NCI-H2107 treated with DMSO at 0.1 percent for 48 hours (cell line): ENCODE results near the gene IGFLR1.

Experiments
- DNase-seq: peaks from one replicate; lab custom pipeline; 2025; ENCODE audit not compliant: unreplicated experiment; lab: John Stamatoyannopoulos, UW

IGFLR1 gene

GRCh38 chr19:35755550-35756376, 13.5 kb upstream of the IGFLR1 start:
- no peak for DNase-seq

DNA sequence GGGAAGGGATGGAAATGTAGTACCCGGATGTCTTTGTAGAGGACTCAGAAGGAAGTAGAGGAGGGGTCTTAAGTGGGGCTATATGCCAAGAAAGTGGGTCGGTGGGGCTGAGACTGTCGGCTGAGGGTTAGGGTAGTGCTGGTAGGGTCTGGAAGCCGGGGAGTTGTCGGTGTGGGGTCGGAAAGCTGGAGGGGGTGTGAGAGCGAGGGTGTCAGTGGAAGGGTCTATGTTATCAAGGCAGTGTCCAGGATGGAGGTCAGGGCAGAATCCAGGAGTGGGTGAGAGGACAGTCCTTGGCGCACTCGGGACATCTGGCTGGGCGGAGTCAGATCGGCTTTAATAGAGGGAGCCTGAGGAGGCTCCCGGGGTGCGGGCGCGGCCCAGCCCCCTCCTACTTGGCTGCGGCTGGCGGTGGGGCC, 12.9 kb upstream of the IGFLR1 start:
- DNase-seq: no peak

DNA sequence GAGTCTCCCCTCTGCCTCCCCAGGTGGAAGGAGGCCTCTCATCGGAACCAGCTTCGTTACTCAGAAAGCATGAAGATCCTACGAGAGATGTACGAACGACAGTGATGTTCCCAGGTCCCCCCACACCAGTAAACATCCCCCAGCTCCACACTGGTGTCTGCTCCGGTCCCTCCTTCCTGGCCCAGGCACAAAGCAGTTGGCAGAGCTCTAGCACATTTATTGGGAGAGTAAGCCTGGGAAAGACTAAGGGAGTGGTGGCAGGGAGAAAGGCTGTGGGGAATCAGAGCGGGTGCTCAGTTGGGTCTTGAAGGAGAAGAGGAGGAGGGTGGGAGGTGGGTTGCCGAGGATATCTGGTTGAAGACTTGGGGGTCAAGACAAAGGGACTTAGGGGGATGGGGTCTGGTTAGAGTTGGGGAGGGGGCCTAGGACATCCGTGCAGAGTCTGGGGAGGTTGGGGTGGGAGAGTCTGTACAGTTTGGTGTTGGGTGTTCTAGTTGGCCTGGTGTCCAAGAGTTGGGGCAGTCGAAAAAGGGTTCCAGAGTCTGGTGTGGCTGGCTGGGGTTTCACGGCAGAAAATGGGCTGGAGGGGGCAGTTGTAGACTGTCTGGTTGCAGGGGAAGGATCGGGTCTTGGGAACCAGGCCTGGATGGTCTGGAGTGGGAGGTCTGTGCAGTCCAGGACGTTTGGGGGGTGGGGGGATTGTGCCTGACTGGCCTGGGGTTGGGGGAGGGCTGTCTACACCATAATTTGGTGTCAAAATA, 12.3 kb upstream of the IGFLR1 start:
- DNase-seq: no peak

- DNase-seq: no peak
Measured at GRCh38 chr19:35753634-35754369, 11.6 kb upstream of the IGFLR1 start.

DNA sequence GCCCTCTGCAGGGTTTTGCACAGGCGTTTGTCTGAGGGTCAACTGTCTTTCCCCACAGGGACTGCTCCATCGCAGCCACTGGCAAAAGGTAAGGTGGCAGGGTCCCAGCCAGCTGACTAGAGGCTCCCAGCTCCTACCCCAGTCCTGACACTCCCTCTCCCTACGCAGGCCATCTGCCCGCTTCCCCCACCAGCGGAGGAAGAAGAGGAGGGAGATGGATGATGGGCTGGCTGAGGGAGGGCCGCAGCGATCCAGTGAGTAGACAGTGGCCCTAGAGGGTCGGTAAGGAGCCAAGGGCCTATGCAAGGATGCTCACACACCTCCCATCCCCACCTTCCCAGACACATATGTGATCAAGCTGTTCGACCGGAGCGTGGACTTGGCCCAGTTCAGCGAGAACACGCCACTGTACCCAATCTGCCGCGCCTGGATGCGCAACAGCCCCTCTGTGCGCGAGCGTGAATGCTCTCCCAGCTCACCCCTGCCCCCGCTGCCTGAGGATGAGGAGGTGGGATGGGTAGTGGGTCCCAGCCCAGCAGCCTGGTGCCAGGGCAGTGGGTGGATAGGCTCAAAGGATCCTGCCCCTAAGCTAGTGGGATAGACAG, 10.6 kb upstream of the IGFLR1 start:
- DNase-seq: no peak

- DNase-seq: no peak
Measured at GRCh38 chr19:35751839-35752745, 9.8 kb upstream of the IGFLR1 start.

DNA sequence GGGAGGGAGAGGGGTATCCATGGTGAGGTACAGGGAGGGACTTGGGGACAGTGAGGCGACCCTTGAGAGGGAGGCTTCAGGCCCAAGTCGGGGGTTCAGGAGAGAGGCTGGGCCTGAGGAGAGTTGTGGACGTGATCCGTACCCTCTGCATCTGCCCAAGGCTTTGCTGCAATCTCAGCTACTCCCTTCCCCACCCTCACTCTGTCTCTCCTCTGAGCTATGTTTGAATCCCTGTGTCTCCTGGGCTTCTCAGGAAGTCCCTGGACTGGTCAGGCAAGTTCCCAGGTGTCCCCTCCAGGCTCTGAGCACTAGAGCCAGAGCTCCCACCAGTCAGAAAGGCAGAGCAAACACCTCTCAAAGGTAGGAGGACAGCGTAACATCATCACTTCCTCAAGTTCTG, 7.9 kb upstream of the IGFLR1 start:
- DNase-seq: no peak

- peak; percentile 98 for DNase-seq
Measured at GRCh38 chr19:35748106-35749020, 6.1 kb upstream of the IGFLR1 start, which contains the start of gene LIN37. LIN37 (plus strand) TSS chr19:35748576; CDS start chr19:35748725, 149 bp downstream.

DNA sequence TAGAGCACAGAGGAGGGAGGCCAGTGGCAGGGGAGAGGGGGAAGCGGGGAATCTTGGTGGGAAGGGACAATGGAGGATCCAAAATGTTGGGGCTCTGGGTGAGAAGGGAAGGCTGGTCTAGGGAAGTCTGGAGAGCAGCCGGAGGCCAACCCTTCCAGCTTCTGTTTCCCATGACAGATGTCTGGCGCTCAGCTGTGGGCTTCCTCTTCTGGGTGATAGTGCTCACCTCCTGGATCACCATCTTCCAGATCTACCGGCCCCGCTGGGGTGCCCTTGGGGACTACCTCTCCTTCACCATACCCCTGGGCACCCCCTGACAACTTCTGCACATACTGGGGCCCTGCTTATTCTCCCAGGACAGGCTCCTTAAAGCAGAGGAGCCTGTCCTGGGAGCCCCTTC, 4.3 kb upstream of the IGFLR1 start:
- DNase-seq: no peak

DNA sequence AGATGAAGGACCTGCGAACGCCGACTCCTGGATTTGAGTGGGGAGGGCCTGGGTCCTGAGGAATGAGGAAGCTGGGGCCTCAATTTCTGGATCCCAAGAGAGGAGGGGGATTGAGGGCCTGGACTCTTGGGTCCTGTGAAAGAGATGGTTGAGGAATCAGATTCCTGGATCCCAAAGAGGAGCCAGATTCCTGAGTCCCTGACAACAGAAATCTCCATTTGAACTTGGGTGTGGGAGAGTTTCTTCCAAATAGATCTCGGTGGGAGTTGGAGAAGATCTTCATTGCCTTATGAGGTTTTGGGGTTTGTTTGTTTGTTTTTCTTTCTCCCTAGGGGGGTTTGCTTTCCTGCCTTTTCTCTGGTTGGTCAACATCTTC, 3.8 kb upstream of the IGFLR1 start:
- no peak for DNase-seq

DNA sequence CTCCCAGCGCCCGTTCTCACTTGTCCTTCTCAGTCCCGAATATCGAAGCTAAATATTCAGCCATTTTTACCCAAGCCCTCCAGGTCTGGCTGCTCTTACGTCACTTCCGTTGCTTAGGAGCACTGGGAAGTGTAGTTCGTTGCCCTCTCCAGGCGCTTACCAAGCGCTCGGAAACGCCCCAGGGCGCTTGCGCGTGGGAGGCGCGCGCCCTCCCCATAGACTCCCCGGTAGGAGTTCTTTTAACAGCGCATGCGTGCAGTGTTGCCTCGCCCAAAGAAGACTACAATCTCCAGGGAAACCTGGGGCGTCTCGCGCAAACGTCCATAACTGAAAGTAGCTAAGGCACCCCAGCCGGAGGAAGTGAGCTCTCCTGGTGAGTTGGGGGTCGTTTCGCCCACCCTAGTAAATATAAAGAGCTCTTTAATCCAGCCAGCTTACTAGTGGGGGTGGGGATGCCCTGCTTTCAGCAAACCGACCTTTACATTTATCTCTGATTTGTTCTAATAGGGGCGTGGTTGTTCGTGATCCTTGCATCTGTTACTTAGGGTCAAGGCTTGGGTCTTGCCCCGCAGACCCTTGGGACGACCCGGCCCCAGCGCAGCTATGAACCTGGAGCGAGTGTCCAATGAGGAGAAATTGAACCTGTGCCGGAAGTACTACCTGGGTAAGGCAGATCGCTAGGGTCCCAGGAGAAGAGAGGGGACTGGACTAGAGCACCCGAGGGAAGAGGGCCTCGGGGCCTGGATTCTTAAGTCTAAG, 3.3 kb upstream of the IGFLR1 start, which contains the start of the genes PSENEN and U2AF1L4:
PSENEN (plus strand) TSS at position 324 of the 759 bp plus-strand sequence; CDS start at position 604, 280 bp downstream.
U2AF1L4 (minus strand) TSS at position 91 of the 759 bp plus-strand sequence; CDS start at position 64, 27 bp downstream.
- peak; percentile 97 for DNase-seq

DNA sequence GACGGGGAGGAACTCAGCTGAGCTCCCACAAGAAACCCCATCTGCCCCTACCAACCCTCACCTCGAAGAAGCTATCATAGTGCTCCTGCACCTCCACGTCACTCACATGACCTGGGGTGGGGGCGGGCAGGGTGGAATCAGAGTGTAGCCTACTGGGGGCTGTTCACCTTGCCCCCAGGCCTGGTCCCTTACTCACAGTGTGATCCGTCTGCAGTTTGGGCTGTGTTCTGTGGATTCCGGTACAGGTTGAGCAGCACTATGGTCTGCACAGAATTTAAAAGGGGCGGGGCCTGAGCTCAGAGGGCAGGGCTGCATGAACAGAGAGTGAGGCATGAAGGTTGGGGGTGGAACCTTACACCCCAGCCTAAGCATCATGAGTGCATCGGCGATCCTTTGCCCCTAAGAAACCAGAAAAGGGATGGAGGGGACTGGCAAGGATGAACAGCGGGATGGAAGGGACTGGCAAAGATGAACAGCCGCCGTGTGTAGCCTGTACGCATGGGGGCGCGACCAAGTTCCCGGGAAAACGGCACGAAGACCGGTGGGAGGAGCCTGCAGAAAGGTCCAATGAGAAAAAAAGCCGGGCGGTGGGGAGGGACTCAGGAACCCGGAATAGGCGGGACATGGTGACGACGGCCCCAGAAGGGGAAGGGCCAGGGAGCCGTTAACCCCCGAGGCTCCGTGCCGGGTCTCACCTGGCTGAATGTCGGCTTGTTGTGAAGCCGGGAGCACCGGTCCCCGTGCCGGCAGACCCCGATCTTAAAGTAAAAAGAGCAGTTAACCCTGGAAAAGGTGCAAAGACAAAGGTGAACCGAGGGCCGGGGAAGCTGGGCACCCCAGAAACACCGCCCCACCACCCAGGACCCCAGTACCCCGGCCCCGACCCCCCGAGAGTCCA, 2.4 kb upstream of the IGFLR1 start:
- peak; percentile 93 for DNase-seq

GRCh38 chr19:35743640-35744429, 1.6 kb upstream of the IGFLR1 start:
- DNase-seq: no peak

- DNase-seq: no peak
Measured at GRCh38 chr19:35741203-35741515, 1.1 kb downstream of the IGFLR1 start.

DNA sequence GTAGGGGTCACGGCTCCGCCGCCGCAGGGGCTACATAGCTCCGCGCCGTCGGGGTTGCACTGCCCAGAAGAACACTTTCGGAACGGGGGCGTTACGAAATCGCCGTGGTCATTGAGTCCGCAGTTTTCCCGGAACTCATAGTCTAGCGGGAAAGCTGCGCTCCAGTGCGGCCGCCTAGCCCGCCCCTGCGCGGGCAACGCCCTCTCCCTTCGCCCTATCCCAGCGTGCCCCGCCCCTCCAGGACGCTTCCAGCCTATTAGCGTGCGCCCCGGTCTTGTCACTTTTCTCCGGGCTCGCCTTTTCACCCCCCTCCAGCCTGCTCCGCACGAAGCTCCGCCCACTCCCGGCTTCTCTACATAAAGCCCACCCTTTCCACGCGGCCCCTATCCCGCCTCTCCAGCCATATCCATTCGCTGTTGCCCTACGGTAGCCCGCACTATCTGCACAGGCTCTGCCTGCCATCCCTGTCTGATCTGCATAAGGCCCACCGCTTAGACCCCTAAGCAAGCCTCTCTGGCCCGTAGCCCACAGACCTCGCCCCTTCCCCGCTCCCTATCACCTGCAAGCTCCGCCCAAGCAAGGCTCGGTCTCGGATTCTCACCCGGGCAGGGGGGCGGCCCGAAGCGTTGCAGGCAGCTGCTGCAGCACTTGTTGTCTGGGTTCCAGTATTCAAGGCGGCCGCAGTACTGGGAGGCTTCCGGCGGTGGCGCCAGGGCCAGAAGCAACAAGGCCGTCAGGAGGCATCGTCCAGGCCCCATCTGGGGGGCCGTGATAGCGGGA, 1.6 kb downstream of the IGFLR1 start:
- peak; percentile 95 for DNase-seq

DNA sequence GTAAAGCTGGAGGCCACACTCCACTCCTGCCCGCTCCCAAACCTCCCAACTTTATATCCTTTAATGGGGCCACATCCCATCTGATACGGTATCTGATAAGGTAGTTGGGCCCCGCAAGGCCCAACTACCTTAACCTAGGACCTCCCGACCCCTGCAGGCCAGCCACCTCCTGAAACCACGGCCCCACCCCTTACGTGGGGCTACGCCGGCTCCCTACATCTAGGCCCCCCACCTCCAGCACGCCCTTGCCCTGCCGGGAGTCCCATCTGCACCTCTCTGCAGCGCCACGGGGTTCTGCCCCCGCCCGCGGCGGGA, 2.2 kb downstream of the IGFLR1 start:
- no peak for DNase-seq
